Peyer's patch (tissue), 4 donors: Measurements from ENCODE around the gene HTT. TPM values are rescaled to one million over a fixed set of nuclear protein-coding genes. Genes with fewer than 3 reads are reported as not detected.

Experiments used
- DNase-seq, 3 donors: peaks; one replicate each; pipeline ENCODE4 v3.0.0-alpha.2; 2017 to 2019
- H3K27ac ChIP-seq, 4 donors: fragments of 200-600 bp; sonication (generic); one replicate each; pipeline ENCODE4 v1.5.1; 2016 to 2019
- H3K27me3 ChIP-seq, 2 donors: fragments of 200-600 bp; sonication (generic); one replicate each; pipeline ENCODE4 v1.5.1; 2019
- H3K36me3 ChIP-seq, 3 donors: fragments of 200-600 bp; sonication (generic); one replicate each; pipeline ENCODE4 v1.5.1; 2016 to 2019
- H3K4me1 ChIP-seq, 4 donors: fragments of 200-600 bp; sonication (generic); one replicate each; pipeline ENCODE4 v1.5.1; 2016 to 2019
- H3K4me3 ChIP-seq, 4 donors: fragments of 200-600 bp; sonication (generic); 1 replicate in 3 of 4; 2 replicates in 1 of 4; pipeline ENCODE4 v1.5.1; 2016 to 2019; ENCODE audit warnings: mild to moderate bottlenecking in 1 of 4
- H3K9me3 ChIP-seq, 4 donors: fragments of 200-600 bp; sonication (generic); one replicate each; pipeline ENCODE4 v1.5.1; 2016 to 2019; ENCODE audit warnings: mild to moderate bottlenecking in 1 of 4
- CTCF ChIP-seq, 6 experiments: fragments of 450-650 bp in 4 of 6; fragments of 200-600 bp in 2 of 6; sonication (generic) in 1 of 6; IDR thresholded peaks; one replicate each; pipeline ENCODE4 v1.5.1; 2017 to 2019; ENCODE audit warnings: antibody characterized with exemption in 6 of 6, mild to moderate bottlenecking in 3 of 6, moderate library complexity in 1 of 6
- POLR2A ChIP-seq, 2 donors: fragments of 450-650 bp; IDR thresholded peaks; one replicate each; pipeline ENCODE4 v1.5.1; 2017; ENCODE audit warnings: antibody characterized with exemption in 2 of 2, mild to moderate bottlenecking in 2 of 2, moderate library complexity in 2 of 2
- total RNA-seq, 4 donors: library from RNA; depleted of rRNA; stranded (reverse); fragments of >200 nt; gene quantifications; one replicate each; pipeline ENCODE4 v1.1.0, GENCODE V29; 2016

HTT gene
- total RNA-seq, 4 donors from 2014 or later, result 62.3 to 133 (median 113) TPM

GRCh38 chr4:3206439-3207100, 132.1 kb downstream of the HTT start:
- Histone ChIP-seq H3K9me3 (no peaks in the 10 kb centered on the region), H3K4me3 (no peak overlapping the region), H3K27me3 (no peaks in the 10 kb centered on the region), H3K4me1 (peaks cover 0 to 10% (median 7%) of the 10 kb centered on the region in 4 donors), H3K27ac (no peak overlapping the region), H3K36me3 (peaks cover 0 to 45% (median 0%) of the 10 kb centered on the region in 3 donors)
- no peak for TF ChIP-seq CTCF (IDR thresholded peaks at IDR 0.05)
- no peak for TF ChIP-seq POLR2A (IDR thresholded peaks at IDR 0.05)
- DNase-seq, result peak in 1 of 3 donors; percentile 5

GRCh38 chr4:3207531-3208037, 133.1 kb downstream of the HTT start:
- TF ChIP-seq CTCF (IDR thresholded peaks at IDR 0.05) (no peak), POLR2A (IDR thresholded peaks at IDR 0.05) (no peak)
- Histone ChIP-seq H3K9me3 (no peaks in the 10 kb centered on the region), H3K27me3 (no peaks in the 10 kb centered on the region), H3K4me1 (peaks cover 0 to 10% (median 6%) of the 10 kb centered on the region in 4 donors), H3K36me3 (peaks cover 0 to 54% (median 0%) of the 10 kb centered on the region in 3 donors), H3K4me3 (no peak overlapping the region), H3K27ac (no peak overlapping the region)
- no peak for DNase-seq

GRCh38 chr4:3208826-3209225, 134.3 kb downstream of the HTT start:
- Histone ChIP-seq H3K27ac (no peak overlapping the region), H3K36me3 (peaks cover 0 to 67% (median 0%) of the 10 kb centered on the region in 3 donors), H3K4me1 (peaks cover 0 to 2% (median 0%) of the 10 kb centered on the region in 4 donors), H3K9me3 (no peaks in the 10 kb centered on the region), H3K27me3 (no peaks in the 10 kb centered on the region), H3K4me3 (no peak overlapping the region)
- no peak for TF ChIP-seq CTCF (IDR thresholded peaks at IDR 0.05)
- no peak for TF ChIP-seq POLR2A (IDR thresholded peaks at IDR 0.05)
- DNase-seq, result peak in 2 of 3 donors; percentile 25 to 37

GRCh38 chr4:3209551-3210325, 135.3 kb downstream of the HTT start:
- Histone ChIP-seq H3K4me3 (no peak overlapping the region), H3K9me3 (no peaks in the 10 kb centered on the region), H3K27me3 (no peaks in the 10 kb centered on the region), H3K36me3 (peaks cover 0 to 74% (median 0%) of the 10 kb centered on the region in 3 donors), H3K4me1 (no peaks in the 10 kb centered on the region), H3K27ac (no peak overlapping the region)
- DNase-seq, result peak in 1 of 3 donors; percentile 29
- no peak for TF ChIP-seq CTCF (IDR thresholded peaks at IDR 0.05)

GRCh38 chr4:3210467-3210866, 136.0 kb downstream of the HTT start:
- DNase-seq, result peak in 2 of 3 donors; percentile 22 to 34
- peaks cover 0 to 82% (median 0%) of the 10 kb centered on the region in 3 donors for H3K36me3 ChIP-seq
- no peak for TF ChIP-seq POLR2A (IDR thresholded peaks at IDR 0.05)
- no peak for TF ChIP-seq CTCF (IDR thresholded peaks at IDR 0.05)
- no peaks in the 10 kb centered on the region for H3K4me1 ChIP-seq
- H3K27ac ChIP-seq, result no peak overlapping the region
- no peaks in the 10 kb centered on the region for H3K9me3 ChIP-seq
- no peaks in the 10 kb centered on the region for H3K27me3 ChIP-seq
- H3K4me3 ChIP-seq, result no peak overlapping the region
